Measurements from ENCODE around the gene KAZN.

The KAZN gene

GRCh38 chr1:14712136-14712535 is 113.7 kb downstream of the KAZN start:
- DNase-seq (ENCODE audit: extremely low spot score), result no peak
- ChIA-PET CTCF (no interaction called here), POLR2A (no interaction called here)
- no peak for TF ChIP-seq CTBP1 (IDR thresholded peaks at IDR 0.05; ENCODE audit: borderline replicate concordance)
- no peak for TF ChIP-seq SUZ12 (IDR thresholded peaks at IDR 0.05)
- TF ChIP-seq NFRKB (IDR thresholded peaks at IDR 0.05), result no peak
- TF ChIP-seq L3MBTL2 (conservative IDR thresholded peaks at IDR 0.05), result no peak
- TF ChIP-seq ELF4 (IDR thresholded peaks at IDR 0.05), result no peak
- TF ChIP-seq FOXA1 (IDR thresholded peaks at IDR 0.05), result no peak
- no peak for TF ChIP-seq ARNT (IDR thresholded peaks at IDR 0.05)
- no peak for TF ChIP-seq PKNOX1 (IDR thresholded peaks at IDR 0.05)
- no peak for TF ChIP-seq FOXM1 (IDR thresholded peaks at IDR 0.05; ENCODE audit: borderline replicate concordance)
- TF ChIP-seq SP1 (IDR thresholded peaks at IDR 0.05), result no peak
- TF ChIP-seq LEF1 (IDR thresholded peaks at IDR 0.05; ENCODE audit: borderline replicate concordance), result no peak
- TF ChIP-seq FOXK2 (IDR thresholded peaks at IDR 0.05), result no peak
- no peak for TF ChIP-seq ZNF384 (IDR thresholded peaks at IDR 0.05)
- no peak for TF ChIP-seq HDGF (IDR thresholded peaks at IDR 0.05; ENCODE audit: borderline replicate concordance)
- no peak for TF ChIP-seq TARDBP (IDR thresholded peaks at IDR 0.05)
- no peak for TF ChIP-seq BHLHE40 (IDR thresholded peaks at IDR 0.05; ENCODE audit: borderline replicate concordance)

GRCh38 chr1:14713077-14713476 is 114.6 kb downstream of the KAZN start:
- DNase-seq (ENCODE audit: extremely low spot score), result no peak
- POLR2A ChIA-PET, result no interaction called here
- CTCF ChIA-PET, result no interaction called here
- TF ChIP-seq SUZ12 (IDR thresholded peaks at IDR 0.05), result no peak
- TF ChIP-seq BHLHE40 (IDR thresholded peaks at IDR 0.05; ENCODE audit: borderline replicate concordance), result no peak
- no peak for TF ChIP-seq TARDBP (IDR thresholded peaks at IDR 0.05)
- TF ChIP-seq L3MBTL2 (conservative IDR thresholded peaks at IDR 0.05), result no peak
- no peak for TF ChIP-seq ARNT (IDR thresholded peaks at IDR 0.05)
- no peak for TF ChIP-seq NFRKB (IDR thresholded peaks at IDR 0.05)
- TF ChIP-seq FOXA1 (IDR thresholded peaks at IDR 0.05), result no peak
- no peak for TF ChIP-seq LEF1 (IDR thresholded peaks at IDR 0.05; ENCODE audit: borderline replicate concordance)
- no peak for TF ChIP-seq SP1 (IDR thresholded peaks at IDR 0.05)

GRCh38 chr1:14715266-14715665 is 116.8 kb downstream of the KAZN start:
- POLR2A ChIA-PET, result no interaction called here
- TF ChIP-seq BHLHE40 (IDR thresholded peaks at IDR 0.05; ENCODE audit: borderline replicate concordance), result no peak
- TF ChIP-seq CTBP1 (IDR thresholded peaks at IDR 0.05; ENCODE audit: borderline replicate concordance), result no peak
- no peak for TF ChIP-seq L3MBTL2 (conservative IDR thresholded peaks at IDR 0.05)
- no peak for TF ChIP-seq LEF1 (IDR thresholded peaks at IDR 0.05; ENCODE audit: borderline replicate concordance)
- TF ChIP-seq SUZ12 (IDR thresholded peaks at IDR 0.05), result no peak
- no peak for TF ChIP-seq ELF4 (IDR thresholded peaks at IDR 0.05)
- DNase-seq (ENCODE audit: extremely low spot score), result no peak
- CTCF ChIA-PET, result no interaction called here

GRCh38 chr1:14715802-14716201 is 117.3 kb downstream of the KAZN start:
- no peak for DNase-seq (ENCODE audit: extremely low spot score)
- CTCF ChIA-PET, result no interaction called here
- POLR2A ChIA-PET, result no interaction called here
- TF ChIP-seq FOXK2 (IDR thresholded peaks at IDR 0.05), result no peak
- no peak for TF ChIP-seq FOXA1 (IDR thresholded peaks at IDR 0.05)
- no peak for TF ChIP-seq PKNOX1 (IDR thresholded peaks at IDR 0.05)

GRCh38 chr1:14716474-14716873 is 118.0 kb downstream of the KAZN start:
- DNase-seq (ENCODE audit: extremely low spot score), result no peak
- ChIA-PET CTCF (no interaction called here), POLR2A (no interaction called here)
- no peak for TF ChIP-seq ELF4 (IDR thresholded peaks at IDR 0.05)
- TF ChIP-seq FOXA1 (IDR thresholded peaks at IDR 0.05), result no peak
- no peak for TF ChIP-seq FOXK2 (IDR thresholded peaks at IDR 0.05)
- no peak for TF ChIP-seq PKNOX1 (IDR thresholded peaks at IDR 0.05)

- TF ChIP-seq FOXK2 (IDR thresholded peaks at IDR 0.05), result no peak
- TF ChIP-seq SP1 (IDR thresholded peaks at IDR 0.05), result no peak
- TF ChIP-seq PKNOX1 (IDR thresholded peaks at IDR 0.05), result no peak
- no peak for TF ChIP-seq ARNT (IDR thresholded peaks at IDR 0.05)
- TF ChIP-seq SUZ12 (IDR thresholded peaks at IDR 0.05), result no peak
- no peak for TF ChIP-seq L3MBTL2 (conservative IDR thresholded peaks at IDR 0.05)
- TF ChIP-seq BHLHE40 (IDR thresholded peaks at IDR 0.05; ENCODE audit: borderline replicate concordance), result no peak
- no peak for TF ChIP-seq FOXA1 (IDR thresholded peaks at IDR 0.05)
- no peak for TF ChIP-seq HDGF (IDR thresholded peaks at IDR 0.05; ENCODE audit: borderline replicate concordance)
- no peak for TF ChIP-seq TARDBP (IDR thresholded peaks at IDR 0.05)
- TF ChIP-seq ELF4 (IDR thresholded peaks at IDR 0.05), result no peak
- TF ChIP-seq ZNF384 (IDR thresholded peaks at IDR 0.05), result no peak
- CTCF ChIA-PET, result no interaction called here
- POLR2A ChIA-PET, result no interaction called here
- no peak for DNase-seq (ENCODE audit: extremely low spot score)
Measured at GRCh38 chr1:14718476-14718875, 120.0 kb downstream of the KAZN start.

GRCh38 chr1:14723401-14723800 is 124.9 kb downstream of the KAZN start:
- ChIA-PET POLR2A (no interaction called here), CTCF (interaction anchor here (0.8 kb wide), 1 partner anchor 16 kb away, joined by 3 read pairs; no protein-coding TSS in a partner anchor)
- no peak for DNase-seq (ENCODE audit: extremely low spot score)
- TF ChIP-seq FOXK2 (IDR thresholded peaks at IDR 0.05), result no peak

Measured in HEK293T (cell line).